WTC11 (cell line): ENCODE results near the gene AKTIP. TPM values are rescaled to one million over a fixed set of nuclear protein-coding genes. Genes with fewer than 3 reads are reported as not detected.

Experiments
- ATAC-seq: fragments of 200-7000 bp; cut with Tn5 transposase; 2 replicates; pipeline ENCODE4 v1.10.0; 2021; ENCODE audit warnings: mild to moderate bottlenecking, moderate library complexity
- CTCF ChIA-PET: fragments of 300-600 bp; sonication (Branson Sonifier 250); formaldehyde crosslinking; loops from one replicate; lab custom pipeline; 2021; ENCODE audit warnings: antibody characterized with exemption; lab: Charles Lee
- POLR2A ChIA-PET: fragments of 350-600 bp; sonication (Branson Sonifier 250); formaldehyde crosslinking; loops from one replicate; lab custom pipeline; 2021; ENCODE audit warnings: antibody characterized with exemption; lab: Charles Lee
- DNase-seq: peaks from one replicate; pipeline ENCODE4 v3.0.0; 2021; ENCODE audit warnings: low spot score
- H3K27ac Mint-ChIP-seq: 2 replicates; pipeline ENCODE4 v1.8.0; 2021; ENCODE audit warnings: mixed read lengths
- H3K27me3 Mint-ChIP-seq: 2 replicates; pipeline ENCODE4 v1.8.0; 2021; ENCODE audit warnings: low read depth, mild to moderate bottlenecking, moderate library complexity, mixed read lengths
- H3K36me3 Mint-ChIP-seq: 2 replicates; pipeline ENCODE4 v1.8.0; 2021; ENCODE audit warnings: mixed read lengths
- H3K4me1 Mint-ChIP-seq: 2 replicates; pipeline ENCODE4 v1.8.0; 2022; ENCODE audit warnings: mixed read lengths
- H3K4me3 Mint-ChIP-seq: 2 replicates; pipeline ENCODE4 v1.8.0; 2021; ENCODE audit warnings: mild to moderate bottlenecking, moderate library complexity, mixed read lengths
- H3K9me3 Mint-ChIP-seq: 2 replicates; pipeline ENCODE4 v1.8.0; 2021; ENCODE audit warnings: mixed read lengths
- ATF6 ChIP-seq: sonication (generic); formaldehyde crosslinking; IDR thresholded peaks from 2 replicates; pipeline ENCODE4 v1.8.1; 2023; ENCODE audit warnings: mild to moderate bottlenecking, missing genetic modification reagents
- CREB1 ChIP-seq: sonication (generic); formaldehyde crosslinking; IDR thresholded peaks from 2 replicates; pipeline ENCODE4 v1.8.0; 2023; ENCODE audit warnings: mild to moderate bottlenecking, missing genetic modification reagents
- ELF4 ChIP-seq: sonication (generic); formaldehyde crosslinking; IDR thresholded peaks from 2 replicates; pipeline ENCODE4 v1.8.1; 2022; ENCODE audit warnings: low read depth, mild to moderate bottlenecking, moderate library complexity, missing genetic modification reagents
- EMX1 ChIP-seq: fragments of 250-450 bp; sonication (Bioruptor Pico); IDR thresholded peaks from 2 replicates; pipeline ENCODE4 v1.8.0; 2021; ENCODE audit warnings: mild to moderate bottlenecking
- ESRRA ChIP-seq: sonication (generic); formaldehyde crosslinking; IDR thresholded peaks from 2 replicates; pipeline ENCODE4 v1.8.1; 2022; ENCODE audit warnings: mild to moderate bottlenecking, missing genetic modification reagents, borderline replicate concordance
- FOXK1 ChIP-seq: sonication (generic); formaldehyde crosslinking; IDR thresholded peaks from 2 replicates; pipeline ENCODE4 v1.8.0; 2022; ENCODE audit warnings: mild to moderate bottlenecking, moderate library complexity, missing genetic modification reagents
- IRF2 ChIP-seq: sonication (generic); formaldehyde crosslinking; IDR thresholded peaks from 2 replicates; pipeline ENCODE4 v1.8.0; 2022; ENCODE audit warnings: low read depth, missing genetic modification reagents, borderline replicate concordance
- NR3C1 ChIP-seq: sonication (generic); formaldehyde crosslinking; conservative IDR thresholded peaks from 2 replicates; pipeline ENCODE4 v1.8.1; 2023; ENCODE audit warnings: low read depth, mild to moderate bottlenecking, missing genetic modification reagents
- TCF7 ChIP-seq: sonication (generic); formaldehyde crosslinking; IDR thresholded peaks from 2 replicates; pipeline ENCODE4 v1.8.0; 2022; ENCODE audit warnings: mild to moderate bottlenecking, low read depth, missing genetic modification reagents, moderate library complexity
- TP53 ChIP-seq: sonication (generic); formaldehyde crosslinking; IDR thresholded peaks from 2 replicates; pipeline ENCODE4 v1.8.1; 2023; ENCODE audit warnings: mild to moderate bottlenecking, missing genetic modification reagents
- USF2 ChIP-seq: sonication (generic); formaldehyde crosslinking; IDR thresholded peaks from 2 replicates; pipeline ENCODE4 v1.8.1; 2023; ENCODE audit warnings: mild to moderate bottlenecking, missing genetic modification reagents, moderate library complexity
- ZMAT4 ChIP-seq: fragments of 250-450 bp; sonication (Bioruptor Pico); IDR thresholded peaks from 2 replicates; pipeline ENCODE4 v1.9.0; 2021; ENCODE audit warnings: mild to moderate bottlenecking
- ZNF138 ChIP-seq: sonication (generic); formaldehyde crosslinking; conservative IDR thresholded peaks from 2 replicates; pipeline ENCODE4 v1.8.1; 2022; ENCODE audit warnings: mild to moderate bottlenecking, moderate library complexity, missing genetic modification reagents
- ZNF281 ChIP-seq: sonication (generic); formaldehyde crosslinking; IDR thresholded peaks from 2 replicates; pipeline ENCODE4 v1.8.0; 2023; ENCODE audit warnings: mild to moderate bottlenecking, missing genetic modification reagents
- ZNF396 ChIP-seq: fragments of 250-450 bp; sonication (Bioruptor Pico); IDR thresholded peaks from 2 replicates; pipeline ENCODE4 v1.8.0; 2021; ENCODE audit warnings: mild to moderate bottlenecking, moderate library complexity, borderline replicate concordance
- ZNF423 ChIP-seq: fragments of 250-450 bp; sonication (Bioruptor Pico); IDR thresholded peaks from 2 replicates; pipeline ENCODE4 v2.1.2; 2022; ENCODE audit warnings: mild to moderate bottlenecking, moderate library complexity
- ZNF532 ChIP-seq: fragments of 250-450 bp; sonication (Bioruptor Pico); IDR thresholded peaks from 2 replicates; pipeline ENCODE4 v1.9.0; 2021; ENCODE audit warnings: mild to moderate bottlenecking, borderline replicate concordance
- ZNF671 ChIP-seq: fragments of 250-450 bp; sonication (Bioruptor Pico); IDR thresholded peaks from 2 replicates; pipeline ENCODE4 v1.8.0; 2021; ENCODE audit warnings: mild to moderate bottlenecking
- total RNA-seq: library from RNA; stranded (reverse); gene quantifications from 3 replicates; pipeline ENCODE4 v1.2.3, GENCODE V29; 2021
- TF ChIP-seq, protein P1 (sequence below): sonication (generic); formaldehyde crosslinking; IDR thresholded peaks from 2 replicates; pipeline ENCODE4 v1.8.1; 2022; ENCODE audit warnings: low read depth, missing genetic modification reagents, borderline replicate concordance
- TF ChIP-seq, protein P2 (sequence below): sonication (generic); formaldehyde crosslinking; IDR thresholded peaks from 2 replicates; pipeline ENCODE4 v1.8.1; 2022; ENCODE audit warnings: low read depth, mild to moderate bottlenecking, moderate library complexity, missing genetic modification reagents, borderline replicate concordance
- TF ChIP-seq, protein P3 (sequence below): sonication (generic); formaldehyde crosslinking; conservative IDR thresholded peaks from 2 replicates; pipeline ENCODE4 v1.8.1; 2022; ENCODE audit warnings: mild to moderate bottlenecking, missing genetic modification reagents

AKTIP gene
- total RNA-seq, 1 experiment from 2014 or later = 19.9 TPM

DNA sequence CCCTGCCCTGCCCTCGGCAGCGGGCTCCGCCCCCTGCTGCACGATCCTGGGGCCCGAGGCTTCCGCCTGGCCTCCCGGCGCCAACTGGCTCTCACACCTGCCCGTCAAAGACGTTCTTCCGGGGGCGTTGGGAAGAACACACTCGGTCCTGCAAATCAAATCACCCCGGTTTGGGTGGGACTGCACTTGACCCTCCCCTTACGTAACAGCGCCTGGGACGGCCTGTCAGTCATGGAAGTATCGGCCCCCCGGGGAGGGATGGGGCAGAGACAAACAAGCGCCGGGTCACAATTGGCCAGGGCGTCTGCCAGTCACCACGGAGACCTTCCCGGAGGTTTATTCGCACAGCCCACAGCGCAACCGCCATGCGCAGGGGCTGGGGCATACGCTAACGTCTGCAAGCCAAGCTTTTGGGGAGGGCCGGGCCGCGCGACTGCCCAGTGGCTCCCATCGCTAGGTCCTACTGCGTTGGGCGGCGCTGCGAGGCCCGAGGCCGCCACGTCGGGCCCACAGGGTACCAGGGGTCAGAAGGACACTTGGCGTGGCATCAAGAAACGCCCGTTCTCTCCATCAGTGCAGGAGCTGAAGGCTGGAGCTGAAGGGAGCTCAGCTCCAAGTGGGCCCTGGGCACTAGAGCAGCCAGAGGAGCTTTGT is 388 bp upstream of the AKTIP start:
- Mint-ChIP-seq H3K4me1 (peaks cover 30% of the 10 kb centered on the region), H3K4me3 (peak overlapping the region; percentile 87), H3K9me3 (peaks cover 3% of the 10 kb centered on the region; the same call in 1 of the 2 replicates), H3K27ac (peak overlapping the region; percentile 91), H3K36me3 (peaks cover 7% of the 10 kb centered on the region), H3K27me3 (no peaks in the 10 kb centered on the region)
- peak; percentile 93 for ATAC-seq
- ChIA-PET POLR2A (interaction anchor here (0.5 to 0.6 kb wide), 2 partner anchors 32 to 357 kb away, joined by 3 to 4 read pairs; no protein-coding TSS in a partner anchor), CTCF (interaction anchor here (0.6 to 1.5 kb wide), 4 partner anchors 47 to 1685 kb away, joined by 3 to 7 read pairs (median 3); partner anchors contain the start of gene IRX3)
- DNase-seq = peak; percentile 100
- TF ChIP-seq, protein P1, sequence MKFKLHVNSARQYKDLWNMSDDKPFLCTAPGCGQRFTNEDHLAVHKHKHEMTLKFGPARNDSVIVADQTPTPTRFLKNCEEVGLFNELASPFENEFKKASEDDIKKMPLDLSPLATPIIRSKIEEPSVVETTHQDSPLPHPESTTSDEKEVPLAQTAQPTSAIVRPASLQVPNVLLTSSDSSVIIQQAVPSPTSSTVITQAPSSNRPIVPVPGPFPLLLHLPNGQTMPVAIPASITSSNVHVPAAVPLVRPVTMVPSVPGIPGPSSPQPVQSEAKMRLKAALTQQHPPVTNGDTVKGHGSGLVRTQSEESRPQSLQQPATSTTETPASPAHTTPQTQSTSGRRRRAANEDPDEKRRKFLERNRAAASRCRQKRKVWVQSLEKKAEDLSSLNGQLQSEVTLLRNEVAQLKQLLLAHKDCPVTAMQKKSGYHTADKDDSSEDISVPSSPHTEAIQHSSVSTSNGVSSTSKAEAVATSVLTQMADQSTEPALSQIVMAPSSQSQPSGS (CRISPR knock-in tag) = no peak
- TF ChIP-seq ZNF396 (no peak), IRF2 (CRISPR knock-in tag) (no peak), ZNF281 (CRISPR knock-in tag) (no peak), TCF7 (no peak), TP53 (CRISPR knock-in tag) (no peak), ZNF138 (CRISPR knock-in tag) (no peak), ELF4 (CRISPR knock-in tag) (no peak), EMX1 (CRISPR knock-in tag) (no peak), ZNF671 (CRISPR knock-in tag) (no peak), ESRRA (CRISPR knock-in tag) (no peak), CREB1 (CRISPR knock-in tag) (no peak), NR3C1 (CRISPR knock-in tag) (no peak), ZNF423 (CRISPR knock-in tag) (no peak), ZMAT4 (CRISPR knock-in tag) (no peak), ZNF532 (CRISPR knock-in tag) (no peak), ATF6 (no peak), FOXK1 (CRISPR knock-in tag) (peak; percentile 78; the same call in 1 of the 2 replicates), USF2 (CRISPR knock-in tag) (no peak)
- TF ChIP-seq, protein P2, sequence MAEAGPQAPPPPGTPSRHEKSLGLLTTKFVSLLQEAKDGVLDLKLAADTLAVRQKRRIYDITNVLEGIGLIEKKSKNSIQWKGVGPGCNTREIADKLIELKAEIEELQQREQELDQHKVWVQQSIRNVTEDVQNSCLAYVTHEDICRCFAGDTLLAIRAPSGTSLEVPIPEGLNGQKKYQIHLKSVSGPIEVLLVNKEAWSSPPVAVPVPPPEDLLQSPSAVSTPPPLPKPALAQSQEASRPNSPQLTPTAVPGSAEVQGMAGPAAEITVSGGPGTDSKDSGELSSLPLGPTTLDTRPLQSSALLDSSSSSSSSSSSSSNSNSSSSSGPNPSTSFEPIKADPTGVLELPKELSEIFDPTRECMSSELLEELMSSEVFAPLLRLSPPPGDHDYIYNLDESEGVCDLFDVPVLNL (CRISPR knock-in tag) = no peak
- TF ChIP-seq, protein P3, sequence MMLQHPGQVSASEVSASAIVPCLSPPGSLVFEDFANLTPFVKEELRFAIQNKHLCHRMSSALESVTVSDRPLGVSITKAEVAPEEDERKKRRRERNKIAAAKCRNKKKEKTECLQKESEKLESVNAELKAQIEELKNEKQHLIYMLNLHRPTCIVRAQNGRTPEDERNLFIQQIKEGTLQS = no peak
